Mucosa of gallbladder (tissue), 1 donor: ENCODE measurements around the gene FRMPD2. TPM values are rescaled to one million over a fixed set of nuclear protein-coding genes. Genes with fewer than 3 reads are reported as not detected.

Experiments used
- DNase-seq: peaks from one replicate; pipeline ENCODE4 v3.0.0-alpha.2; 2020; ENCODE audit warnings: low spot score
- total RNA-seq: library from RNA; stranded (reverse); gene quantifications from one replicate; pipeline ENCODE4 v1.2.1, GENCODE V29; 2021
- donor health status: DM: no; HTN: no; CAD: no.

Gene FRMPD2, protein sequence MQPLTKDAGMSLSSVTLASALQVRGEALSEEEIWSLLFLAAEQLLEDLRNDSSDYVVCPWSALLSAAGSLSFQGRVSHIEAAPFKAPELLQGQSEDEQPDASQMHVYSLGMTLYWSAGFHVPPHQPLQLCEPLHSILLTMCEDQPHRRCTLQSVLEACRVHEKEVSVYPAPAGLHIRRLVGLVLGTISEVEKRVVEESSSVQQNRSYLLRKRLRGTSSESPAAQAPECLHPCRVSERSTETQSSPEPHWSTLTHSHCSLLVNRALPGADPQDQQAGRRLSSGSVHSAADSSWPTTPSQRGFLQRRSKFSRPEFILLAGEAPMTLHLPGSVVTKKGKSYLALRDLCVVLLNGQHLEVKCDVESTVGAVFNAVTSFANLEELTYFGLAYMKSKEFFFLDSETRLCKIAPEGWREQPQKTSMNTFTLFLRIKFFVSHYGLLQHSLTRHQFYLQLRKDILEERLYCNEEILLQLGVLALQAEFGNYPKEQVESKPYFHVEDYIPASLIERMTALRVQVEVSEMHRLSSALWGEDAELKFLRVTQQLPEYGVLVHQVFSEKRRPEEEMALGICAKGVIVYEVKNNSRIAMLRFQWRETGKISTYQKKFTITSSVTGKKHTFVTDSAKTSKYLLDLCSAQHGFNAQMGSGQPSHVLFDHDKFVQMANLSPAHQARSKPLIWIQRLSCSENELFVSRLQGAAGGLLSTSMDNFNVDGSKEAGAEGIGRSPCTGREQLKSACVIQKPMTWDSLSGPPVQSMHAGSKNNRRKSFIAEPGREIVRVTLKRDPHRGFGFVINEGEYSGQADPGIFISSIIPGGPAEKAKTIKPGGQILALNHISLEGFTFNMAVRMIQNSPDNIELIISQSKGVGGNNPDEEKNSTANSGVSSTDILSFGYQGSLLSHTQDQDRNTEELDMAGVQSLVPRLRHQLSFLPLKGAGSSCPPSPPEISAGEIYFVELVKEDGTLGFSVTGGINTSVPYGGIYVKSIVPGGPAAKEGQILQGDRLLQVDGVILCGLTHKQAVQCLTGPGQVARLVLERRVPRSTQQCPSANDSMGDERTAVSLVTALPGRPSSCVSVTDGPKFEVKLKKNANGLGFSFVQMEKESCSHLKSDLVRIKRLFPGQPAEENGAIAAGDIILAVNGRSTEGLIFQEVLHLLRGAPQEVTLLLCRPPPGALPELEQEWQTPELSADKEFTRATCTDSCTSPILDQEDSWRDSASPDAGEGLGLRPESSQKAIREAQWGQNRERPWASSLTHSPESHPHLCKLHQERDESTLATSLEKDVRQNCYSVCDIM (N-terminal part only)
- 0.23 TPM for total RNA-seq

DNA sequence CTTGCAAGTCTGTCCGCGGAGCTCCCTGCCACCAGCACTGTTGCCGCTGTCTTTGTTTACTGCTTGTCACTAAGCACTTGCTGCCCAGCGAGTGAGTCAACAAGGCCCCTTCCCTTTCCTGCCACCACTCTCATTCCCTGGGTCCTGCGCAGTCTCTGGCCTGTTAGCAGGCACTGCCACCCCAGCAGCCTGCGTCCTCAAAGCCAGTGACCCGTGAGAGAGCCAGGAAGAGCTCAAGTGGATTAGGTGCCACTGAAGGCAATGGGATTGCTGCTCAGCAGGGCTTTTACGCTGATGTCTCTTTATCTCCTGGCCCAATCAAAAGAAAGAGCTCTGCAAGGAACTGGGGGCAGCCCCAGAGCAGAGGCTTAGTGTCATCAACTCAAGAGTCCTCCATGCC, at the start of gene FRMPD2:
FRMPD2 (minus strand) TSS at position 61 of the 400 bp plus-strand sequence. CDS start 129 bp downstream, outside the sequence.
- DNase-seq = no peak

DNA sequence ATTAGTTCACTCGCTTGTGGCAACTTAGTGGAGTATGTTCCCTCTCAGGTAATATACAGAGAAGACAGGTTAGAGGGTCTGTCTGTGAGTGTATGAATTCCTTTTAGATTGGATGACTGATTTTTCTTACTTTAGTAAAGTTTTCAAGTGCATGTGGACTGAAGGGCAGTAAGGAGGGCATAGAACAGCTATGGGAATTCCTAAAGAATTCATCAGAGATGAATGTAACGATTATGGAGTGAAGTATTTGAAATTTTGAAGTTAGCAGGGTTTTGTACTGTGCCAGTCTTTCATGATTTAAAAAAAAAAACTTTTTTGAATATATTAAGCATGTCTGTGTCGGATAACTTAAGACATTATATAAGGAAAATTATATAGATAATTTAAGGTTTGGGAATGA, 47.5 kb upstream of the FRMPD2 start:
- no peak for DNase-seq

DNA sequence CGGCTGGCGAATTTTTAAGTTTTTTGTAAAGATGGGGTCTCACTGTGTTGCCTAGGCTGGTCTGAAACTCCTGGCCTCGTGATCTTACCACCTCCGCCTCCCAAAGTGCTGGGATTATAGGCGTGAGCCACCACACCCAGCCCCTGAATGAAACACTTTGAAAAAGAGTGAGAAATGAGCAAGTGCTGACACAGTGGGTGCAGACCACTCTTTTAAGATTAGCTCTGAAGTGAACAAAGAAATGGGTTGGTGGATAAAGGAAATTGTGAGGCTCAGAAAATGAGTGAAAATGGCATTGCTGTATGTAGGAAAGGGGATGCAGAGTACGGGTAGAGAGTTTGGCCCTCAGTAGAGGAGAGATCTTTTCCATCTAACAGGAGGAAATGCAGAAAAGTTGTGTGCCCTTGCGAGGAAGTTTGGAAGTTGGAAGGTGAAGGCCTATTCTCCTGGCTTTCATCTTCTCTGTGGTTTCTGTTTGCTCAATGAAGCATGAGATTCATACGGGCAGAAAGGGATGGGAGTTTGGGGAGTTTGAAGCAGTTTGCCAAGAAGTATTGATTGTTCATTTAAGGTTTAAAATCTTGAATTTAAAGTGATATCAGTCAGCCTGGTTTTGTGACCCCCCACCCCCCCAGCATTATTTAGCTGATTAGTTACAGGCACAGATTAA, 43.0 kb upstream of the FRMPD2 start:
- DNase-seq = no peak

DNA sequence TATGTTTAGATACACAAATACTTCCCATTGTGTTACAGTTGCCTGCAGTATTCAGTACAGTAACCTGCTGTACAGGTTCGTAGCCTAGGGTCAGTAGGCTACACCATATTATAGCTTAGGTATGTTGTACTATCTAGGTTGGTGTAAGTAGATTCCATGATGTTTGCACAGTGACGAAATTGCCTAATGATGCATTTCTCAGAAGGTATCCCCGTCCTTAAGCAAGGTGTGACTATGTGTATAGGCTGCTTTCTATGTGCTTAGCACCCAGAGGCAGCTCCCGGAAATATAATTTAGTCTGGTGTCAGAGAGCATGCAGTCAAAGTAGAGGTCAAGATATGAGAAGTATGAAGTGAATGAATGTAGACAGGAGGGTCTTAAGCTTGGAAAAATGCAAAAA, 41.7 kb upstream of the FRMPD2 start:
- no peak for DNase-seq

DNA sequence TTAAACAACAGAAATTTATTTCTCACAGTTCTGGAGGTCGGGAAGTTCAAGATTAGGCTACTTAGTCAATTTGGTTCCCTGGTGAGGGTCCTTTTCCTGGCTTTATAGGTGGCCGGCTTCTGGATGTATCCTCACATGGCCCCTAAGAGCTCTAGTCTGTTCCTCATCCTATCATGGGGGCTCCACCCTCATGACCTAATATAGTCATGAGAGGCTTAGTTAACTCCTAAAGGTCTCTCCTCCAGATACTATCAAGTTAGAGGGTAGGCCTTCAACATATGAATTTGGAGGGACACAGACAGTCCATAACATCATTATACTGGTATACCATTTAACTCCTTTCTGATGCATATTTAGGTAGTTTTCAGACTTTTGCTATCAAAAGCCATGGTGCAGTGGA, 39.6 kb upstream of the FRMPD2 start:
- no peak for DNase-seq

DNA sequence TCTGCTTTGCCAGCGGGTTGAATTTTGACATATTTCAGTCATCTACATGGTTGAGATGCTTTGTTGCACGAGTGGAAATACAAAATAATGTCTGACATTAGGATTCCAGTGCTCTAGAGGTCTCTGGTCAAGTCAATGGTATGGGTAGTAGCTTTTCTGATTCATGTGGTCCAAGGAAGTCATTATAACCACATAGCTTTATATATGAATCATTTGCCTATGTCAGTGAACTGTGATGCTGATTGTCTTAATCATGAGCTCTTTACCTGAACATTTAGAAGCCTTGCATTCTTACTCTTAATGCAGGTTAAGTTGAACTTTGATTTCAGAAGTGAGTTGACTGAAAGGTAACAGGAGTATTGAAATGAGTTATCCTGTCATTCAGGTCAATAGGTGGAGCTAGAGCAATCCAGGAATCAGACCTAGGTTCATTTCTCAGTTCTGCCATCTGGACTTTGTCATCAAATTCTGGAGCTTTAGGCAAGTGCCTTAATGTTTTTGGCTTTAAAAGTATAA, 35.3 kb upstream of the FRMPD2 start:
- DNase-seq = no peak

DNA sequence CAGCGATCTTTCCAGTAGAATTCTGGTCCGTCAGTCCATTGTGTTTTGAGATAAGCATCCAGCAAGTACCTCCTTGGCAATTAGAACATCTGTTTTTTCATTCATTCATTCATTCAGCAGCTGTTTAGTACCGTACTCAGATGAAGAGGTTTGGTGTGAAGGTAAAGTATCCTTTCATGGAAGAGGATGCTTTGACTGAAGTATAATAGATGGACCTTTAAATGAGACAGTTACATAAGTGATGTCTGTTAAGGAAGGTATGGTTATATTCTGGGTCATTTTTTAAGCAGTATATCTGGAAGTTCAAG, 33.2 kb upstream of the FRMPD2 start:
- DNase-seq = no peak

DNA sequence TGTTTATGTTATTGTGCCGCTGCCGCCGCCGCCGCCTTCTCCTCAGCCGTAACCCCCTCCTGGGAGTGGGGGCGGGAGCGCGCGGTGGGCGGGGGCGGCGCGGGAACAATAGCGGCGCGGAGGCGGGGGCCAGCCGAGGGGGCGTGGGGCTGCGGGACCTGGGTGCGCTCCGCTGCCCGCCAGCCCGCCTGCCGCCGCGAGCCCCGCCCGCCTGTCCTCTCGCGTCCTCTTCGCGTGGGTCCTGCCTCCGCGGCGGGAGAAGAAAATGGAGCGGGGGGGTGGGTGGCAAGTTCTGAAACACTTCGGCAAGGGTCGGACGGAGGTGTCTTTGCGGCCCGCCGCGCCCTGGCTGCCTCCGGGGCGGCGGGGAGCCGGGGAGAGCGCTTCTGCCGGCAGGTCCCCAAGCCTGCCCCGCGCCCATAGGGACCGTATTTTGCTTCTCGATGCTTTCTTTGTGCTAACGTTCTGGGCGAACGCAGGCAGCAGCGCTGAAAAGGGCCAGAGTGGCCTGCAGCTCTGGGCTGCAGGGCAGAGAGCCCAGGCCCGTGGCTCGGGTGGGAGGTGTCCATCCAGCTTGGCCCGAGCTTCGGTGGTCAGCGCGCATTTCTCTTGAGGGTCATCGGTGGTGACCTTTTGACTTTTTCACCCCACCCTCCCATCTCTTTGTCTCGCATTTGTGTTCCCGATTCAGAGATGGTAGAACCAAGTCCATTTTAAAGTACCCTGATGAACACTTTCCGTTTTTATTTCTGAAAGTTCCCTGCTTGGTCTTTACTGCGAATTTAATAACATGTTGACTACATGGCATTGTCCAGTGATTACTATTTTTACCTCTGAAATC, 32.6 kb upstream of the FRMPD2 start:
- no peak for DNase-seq

DNA sequence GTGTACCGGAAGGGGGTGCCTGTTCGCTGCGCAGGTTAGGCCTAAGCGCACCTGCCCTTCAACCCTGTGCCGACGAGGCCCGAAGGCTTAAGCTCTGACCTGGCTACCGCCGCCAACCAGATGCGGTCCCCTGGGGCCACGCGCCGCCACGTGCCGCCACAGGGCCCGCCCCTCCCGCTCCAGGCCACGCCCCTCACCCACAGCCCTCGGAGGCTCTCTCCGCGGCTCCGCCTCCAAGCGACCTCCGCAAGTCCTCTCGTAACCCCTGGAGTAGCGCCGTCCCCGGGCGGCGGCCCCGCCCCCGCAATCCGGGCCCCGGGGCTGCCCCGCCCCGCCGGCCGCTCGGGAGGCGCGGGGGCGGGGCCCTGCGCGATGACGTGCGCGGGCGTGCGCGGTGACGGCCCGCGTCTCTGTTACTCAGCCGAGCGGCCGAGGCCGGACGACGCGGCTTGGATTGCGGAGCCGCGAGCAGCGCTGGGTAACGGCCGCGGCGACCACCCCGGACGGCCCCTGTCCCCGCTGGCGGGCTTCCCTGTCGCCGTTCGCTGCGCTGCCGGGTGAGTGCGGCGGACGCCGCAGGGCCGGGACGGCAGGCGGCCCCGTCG, 31.9 kb upstream of the FRMPD2 start, which contains the start of gene MAPK8:
MAPK8 (plus strand) TSS at position 413 of the 605 bp plus-strand sequence. CDS start 94,984 bp downstream, outside the sequence.
- peak; percentile 93 for DNase-seq

DNA sequence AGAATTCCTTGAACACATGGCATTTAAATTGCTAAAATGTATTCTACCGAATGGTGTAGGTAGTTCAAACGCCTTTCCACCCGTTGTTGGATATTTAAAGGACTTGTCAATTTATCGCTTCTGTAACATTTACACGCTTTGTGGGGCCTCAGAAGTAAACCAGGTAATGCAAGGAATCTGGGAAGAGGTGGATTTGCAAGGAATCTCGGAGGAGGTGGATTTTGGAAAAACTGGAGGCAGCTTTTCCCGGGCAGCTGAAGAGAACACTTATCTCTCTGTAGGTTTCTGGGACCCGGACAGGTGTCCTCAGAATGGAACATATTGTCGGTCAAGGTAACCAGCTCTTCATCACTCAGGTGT, 31.4 kb upstream of the FRMPD2 start:
- no peak for DNase-seq

DNA sequence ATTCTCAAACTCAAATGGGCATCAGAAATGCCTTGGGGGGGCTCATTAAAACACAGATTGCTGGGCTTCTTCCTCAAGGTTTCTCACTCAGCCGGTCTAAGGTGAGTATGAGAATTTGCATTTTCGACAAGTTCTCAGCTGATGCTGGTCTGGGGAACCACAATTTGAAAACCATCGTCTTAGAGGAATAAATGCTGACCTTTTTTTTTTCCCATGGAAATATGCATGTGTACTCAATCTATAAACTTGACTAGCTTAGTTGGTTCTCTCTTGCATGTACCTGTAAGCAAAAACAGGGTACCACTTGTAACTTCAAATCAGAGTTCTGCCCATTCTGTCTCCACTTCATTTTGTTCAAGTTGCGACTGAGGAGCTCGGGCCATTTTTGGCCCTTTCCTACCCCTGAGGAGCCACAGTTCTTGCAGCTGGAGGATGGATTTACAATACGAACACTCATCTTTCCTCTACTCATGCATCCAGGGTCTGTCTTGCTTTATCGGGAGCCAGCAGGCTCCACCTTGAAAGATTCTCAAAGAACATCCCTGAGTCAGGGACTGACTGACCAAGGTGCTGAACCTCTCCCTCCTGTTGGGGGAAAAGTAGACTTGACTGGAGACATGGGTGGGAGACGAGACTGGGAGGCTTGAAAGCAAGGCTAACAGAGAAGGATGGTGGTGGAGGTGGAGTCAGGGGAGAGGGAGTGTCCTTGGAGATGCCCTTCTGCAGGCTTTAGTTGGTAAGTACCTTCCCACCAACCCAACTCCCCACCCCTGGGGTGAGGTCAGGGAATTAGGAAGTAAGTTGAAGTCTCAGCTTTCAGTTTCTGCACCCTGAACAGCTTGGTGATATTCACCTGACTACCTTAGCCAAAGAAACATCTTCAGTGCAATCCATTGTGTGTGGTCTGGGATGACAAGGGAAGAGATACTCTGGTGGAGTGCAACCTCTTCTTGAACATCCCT, 28.3 kb upstream of the FRMPD2 start:
- no peak for DNase-seq

DNA sequence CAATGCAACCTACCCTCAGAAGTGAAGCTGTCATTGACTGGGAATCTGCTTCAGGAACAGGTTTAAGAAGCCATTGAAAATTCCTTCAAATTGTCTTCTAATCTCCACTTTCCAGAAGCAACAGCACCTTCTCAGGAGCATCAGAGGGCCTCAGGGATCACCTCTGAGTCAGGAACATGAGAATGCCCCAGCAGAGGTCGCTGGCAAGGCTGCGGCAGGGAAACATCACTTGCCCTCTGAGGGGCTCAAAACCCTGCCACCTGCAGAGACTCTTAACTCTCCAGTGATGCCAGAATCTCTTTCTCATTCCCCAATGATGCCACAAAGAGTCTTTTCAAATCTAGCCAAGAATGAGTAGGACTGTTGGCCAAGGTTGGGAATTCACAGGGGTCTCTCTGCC, 26.1 kb upstream of the FRMPD2 start:
- no peak for DNase-seq

DNA sequence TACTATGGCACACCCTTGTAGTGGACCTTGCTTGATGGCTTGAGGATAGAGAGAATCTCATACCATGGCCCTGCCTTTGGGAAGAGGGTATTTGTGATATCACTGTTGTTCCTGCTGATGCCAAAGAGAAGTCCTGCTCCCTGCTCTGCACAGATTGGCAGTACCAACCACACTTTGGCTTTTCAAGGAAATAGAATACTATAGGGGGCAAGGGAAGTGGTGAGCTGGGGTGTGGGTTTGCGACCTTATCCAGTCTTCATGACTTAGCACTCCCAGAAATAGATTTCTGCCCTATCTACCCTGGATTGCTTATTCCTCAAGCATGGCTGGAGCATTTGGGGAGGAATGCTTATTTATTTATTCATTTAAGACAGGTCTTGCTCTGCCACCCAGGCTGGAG, 25.2 kb upstream of the FRMPD2 start:
- DNase-seq = no peak

DNA sequence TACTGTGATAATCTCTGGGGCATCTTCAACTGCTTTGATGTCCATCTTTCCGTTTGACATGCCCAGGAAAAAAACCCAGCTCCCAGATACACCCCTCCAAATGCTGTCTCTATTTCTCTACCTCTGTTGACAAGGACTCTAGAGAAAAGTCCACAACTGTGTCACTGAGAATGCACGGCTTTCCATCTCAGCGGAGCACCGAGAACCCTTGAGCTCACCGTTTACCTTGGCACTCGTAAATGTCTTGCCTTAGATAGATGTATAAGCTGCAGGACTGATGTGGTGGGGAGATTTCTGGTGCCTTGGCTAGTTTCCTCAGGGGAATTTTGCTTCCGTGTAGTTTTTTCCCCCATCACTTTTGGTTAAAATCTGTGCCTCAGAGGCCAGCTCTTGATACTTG, 24.6 kb upstream of the FRMPD2 start:
- DNase-seq = no peak

DNA sequence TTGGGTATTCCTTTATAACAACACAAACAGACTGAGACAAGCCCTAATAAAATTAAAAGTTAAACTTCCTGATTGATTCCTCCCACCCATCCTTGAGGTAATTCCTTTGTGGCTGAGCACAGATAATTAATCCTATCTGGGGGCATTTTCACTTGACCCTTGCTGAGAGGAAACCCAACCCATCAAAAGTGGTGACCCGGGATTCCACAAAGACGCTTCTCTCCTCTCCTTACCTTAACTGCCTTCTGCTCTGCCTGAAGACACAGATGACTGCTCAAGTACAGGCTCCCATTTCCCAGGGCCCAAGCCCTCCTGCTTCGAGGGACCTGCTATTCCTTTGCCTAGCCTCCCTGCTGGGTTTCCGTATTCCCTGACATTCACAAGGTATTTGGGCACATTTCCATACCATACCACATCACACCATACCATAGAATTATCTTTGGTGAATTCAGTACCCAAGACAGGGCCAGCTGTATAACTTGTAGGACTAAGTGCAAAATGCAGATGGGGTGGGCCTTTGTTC, 22.1 kb upstream of the FRMPD2 start:
- no peak for DNase-seq

DNA sequence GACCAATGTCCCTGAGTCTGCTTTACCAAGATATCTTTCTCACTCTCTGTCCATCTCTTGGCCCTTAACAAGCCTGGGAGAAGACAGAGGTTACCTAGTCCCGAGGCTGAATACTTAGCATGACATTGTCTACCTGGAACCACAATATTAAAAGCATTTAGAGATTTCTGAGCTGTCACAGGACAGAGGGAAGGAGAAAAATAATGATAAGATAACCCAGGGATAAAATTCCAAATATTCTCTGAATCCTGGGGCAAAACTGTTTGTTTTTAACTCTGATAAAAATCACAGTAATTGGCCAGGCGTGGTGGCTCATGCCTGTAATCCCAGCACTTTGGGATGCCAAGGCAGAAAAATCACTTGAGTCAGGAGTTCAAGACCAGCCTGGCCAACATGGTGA, 19.9 kb upstream of the FRMPD2 start:
- DNase-seq = no peak

DNA sequence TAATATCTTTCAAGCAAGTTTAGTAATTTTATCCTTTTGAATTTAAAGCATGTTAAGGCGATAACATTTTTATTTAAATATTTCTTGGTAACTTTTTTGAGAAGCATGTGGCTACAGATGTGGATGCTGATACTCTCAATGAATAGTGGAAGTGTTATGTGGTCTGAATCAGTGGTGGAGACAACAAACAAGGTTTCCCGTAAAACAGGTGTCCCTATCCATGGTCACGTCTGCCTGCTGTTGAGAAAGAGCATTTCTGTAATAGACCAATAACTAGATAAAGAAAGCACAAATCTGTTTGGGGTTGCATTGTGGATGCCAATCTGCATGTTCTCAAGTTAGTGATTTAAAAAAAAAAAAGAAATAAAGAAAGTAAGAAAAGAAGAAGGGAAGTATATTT, 18.1 kb upstream of the FRMPD2 start:
- DNase-seq = no peak

DNA sequence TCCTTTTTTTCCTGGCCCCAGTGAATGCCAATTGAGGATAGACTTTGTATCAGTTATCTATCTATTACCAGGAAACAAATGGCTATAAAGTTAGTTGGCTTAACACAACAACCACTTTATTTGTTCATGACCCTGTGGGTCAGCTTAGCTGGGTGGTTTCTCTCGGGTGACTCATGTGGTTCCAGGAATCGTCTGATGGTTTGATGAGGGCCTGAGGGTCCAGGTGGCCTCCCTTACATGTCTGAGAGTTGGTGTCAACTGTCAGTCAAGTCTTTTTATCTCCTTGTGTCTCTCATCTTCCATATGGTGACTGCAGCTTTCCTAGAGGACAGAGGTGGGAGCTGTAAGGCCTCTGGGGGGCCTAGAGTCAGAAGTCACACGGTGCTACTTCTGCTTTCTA, 16.7 kb upstream of the FRMPD2 start:
- DNase-seq = peak; percentile 18

DNA sequence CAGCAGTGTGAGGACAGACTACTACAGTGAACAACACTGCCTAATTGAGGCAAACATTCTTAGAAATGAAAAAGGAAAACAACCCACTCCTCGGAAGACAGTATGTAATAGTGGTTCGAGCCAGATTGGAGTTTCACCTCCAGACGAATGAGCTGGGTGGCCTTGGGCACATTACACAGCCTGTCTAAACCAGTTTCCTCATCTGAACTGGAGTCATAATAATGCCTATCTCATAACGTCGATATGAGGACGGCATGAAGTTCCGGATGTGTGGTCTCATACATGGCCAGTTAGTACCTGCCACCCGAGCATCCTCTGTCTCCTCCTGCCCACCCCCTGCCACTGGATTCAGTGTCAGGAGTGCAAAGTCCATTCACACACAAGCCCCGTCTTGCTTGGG, 15.8 kb upstream of the FRMPD2 start:
- no peak for DNase-seq
